HG03108 (cell line): Measurements from ENCODE around the gene SNX2.
A peak's percentile ranks its signal among the peaks of the same experiment; 100 is the strongest.
"Not testable (repeated sequence)": the region's sequence is repeated elsewhere in the genome, so short reads cannot be mapped to it uniquely, and the experiment has no call there.

Experiments
- ATAC-seq: cut with Tn5 transposase; IDR thresholded peaks from one replicate; pipeline ENCODE4 v1.9.1; 2021; ENCODE audit warnings: moderate library complexity; ENCODE audit not compliant: unreplicated experiment

SNX2 gene

DNA sequence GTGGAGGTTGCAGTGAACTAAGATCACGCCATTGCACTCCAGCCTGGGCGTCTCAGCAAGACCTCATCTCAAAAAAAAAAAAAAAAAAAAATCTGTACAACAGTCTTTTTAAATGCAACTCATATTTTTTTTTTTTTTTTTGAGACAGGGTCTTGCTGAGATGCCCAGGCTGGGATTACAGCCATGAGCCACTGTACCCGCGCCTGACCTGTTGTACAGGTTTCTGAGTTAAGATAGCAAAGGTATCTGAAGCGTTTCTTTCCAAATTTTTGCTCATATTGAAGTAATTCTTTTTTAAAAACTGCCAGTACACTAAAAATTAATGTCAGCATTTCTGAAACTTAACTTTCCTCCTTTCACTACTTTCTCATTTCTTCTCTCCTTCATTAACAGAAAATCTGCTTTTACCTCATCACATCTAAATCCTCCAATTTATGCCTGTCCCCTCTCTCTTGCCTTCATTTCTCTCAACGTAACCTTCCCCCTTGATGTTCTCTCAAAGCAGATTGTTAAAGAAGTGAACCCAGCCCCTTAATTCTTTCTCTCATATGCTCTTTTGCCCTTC is 67.2 kb downstream of the SNX2 start:
- no peak for ATAC-seq

DNA sequence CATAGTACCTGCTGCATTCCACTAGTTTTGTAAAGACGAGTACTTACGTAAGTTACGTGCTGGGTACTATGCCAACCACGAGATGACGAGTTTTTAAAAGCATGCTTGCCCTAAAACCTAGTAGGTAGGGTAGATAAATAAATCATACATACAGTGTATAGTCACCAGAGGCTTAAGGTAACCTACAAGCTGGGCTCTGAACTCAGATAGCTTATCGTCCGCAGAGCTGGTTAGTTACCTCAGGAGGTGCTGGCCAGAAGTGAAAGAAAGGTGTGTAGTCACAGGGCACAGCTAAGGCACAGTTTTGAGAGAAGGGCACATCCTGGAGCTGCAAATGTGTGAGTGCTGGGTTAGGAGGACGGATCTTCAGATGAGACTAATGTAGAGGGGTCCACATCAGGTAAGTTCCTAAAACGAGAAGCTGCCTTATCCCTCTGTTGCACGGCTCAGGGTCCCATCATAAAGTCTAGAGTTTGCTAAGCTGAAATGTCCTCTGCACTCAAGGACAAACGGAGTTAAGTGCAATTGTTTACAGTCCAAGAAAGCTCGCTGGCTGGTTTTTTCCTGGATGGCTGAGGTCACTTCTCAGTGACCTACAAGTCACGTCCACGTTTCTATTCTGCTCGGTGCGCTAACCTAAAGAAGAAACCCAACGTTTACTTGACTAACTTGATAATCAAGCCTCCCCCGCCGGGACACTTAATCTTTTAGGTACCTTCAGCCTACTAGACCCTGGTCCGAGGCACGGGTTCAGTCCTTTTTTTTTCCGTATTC is 69.4 kb downstream of the SNX2 start:
- no peak for ATAC-seq

DNA sequence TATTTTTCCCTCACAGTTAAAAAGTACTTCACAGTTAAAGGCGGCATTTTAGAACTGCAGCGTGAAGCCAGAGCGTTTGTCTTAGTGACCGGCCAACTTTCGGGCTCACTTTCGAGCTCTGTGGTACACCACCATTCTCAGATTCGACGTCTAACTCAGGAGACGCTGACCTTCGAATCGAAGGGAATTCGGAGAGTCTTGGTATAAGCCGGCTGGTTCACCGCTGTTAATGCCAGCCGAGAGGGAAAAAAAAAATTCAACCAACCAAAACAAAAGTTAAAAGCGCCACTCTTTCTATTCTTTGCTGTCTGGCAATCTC is 70.0 kb downstream of the SNX2 start:
- peak; percentile 43 for ATAC-seq

DNA sequence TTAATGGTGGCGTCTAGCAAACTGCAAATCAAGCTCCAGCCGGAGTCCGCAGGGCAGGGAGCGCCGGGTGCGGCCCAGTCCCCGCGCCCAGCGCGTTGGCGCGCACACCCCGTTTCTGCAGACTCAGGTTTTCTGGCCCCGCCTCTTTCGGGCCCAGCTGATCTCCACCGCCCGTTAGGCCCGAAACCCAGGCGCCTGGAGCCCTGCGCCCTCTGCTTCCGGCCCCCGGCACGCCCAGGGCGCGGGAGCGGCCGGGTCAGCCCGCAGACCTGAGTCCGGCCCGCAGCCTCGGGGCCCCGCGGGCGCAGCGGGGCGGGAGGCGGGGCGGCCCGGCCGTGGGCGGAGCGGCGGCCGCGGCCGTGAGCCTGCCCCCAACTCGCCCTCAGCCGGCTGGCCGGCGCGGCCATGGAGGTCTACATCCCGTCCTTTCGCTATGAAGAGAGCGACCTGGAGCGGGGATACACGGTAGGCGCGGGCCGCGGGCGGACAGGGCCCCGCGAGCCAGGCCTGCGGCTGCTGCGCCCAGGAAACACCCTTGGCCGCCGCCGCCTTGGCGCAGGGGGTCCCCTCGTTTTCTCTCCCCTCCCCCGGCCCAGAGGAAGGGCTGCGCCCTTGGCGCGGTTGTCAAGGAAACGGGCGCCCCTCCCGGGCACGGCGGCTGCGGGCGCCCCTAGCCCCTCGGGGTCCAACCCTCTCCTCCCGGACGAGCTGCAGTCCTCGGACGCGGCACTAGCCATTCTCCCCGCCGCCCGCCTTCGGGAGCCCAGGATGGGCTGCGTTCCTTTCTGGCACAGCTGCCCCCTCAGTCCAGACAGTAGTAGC is 70.6 kb downstream of the SNX2 start, which contains the start of gene SNX24:
Gene SNX24 (plus strand): TSS at position 385 of the 822 bp plus-strand sequence. CDS start 21 bp downstream, at position 406.
- peak; percentile 84 for ATAC-seq

DNA sequence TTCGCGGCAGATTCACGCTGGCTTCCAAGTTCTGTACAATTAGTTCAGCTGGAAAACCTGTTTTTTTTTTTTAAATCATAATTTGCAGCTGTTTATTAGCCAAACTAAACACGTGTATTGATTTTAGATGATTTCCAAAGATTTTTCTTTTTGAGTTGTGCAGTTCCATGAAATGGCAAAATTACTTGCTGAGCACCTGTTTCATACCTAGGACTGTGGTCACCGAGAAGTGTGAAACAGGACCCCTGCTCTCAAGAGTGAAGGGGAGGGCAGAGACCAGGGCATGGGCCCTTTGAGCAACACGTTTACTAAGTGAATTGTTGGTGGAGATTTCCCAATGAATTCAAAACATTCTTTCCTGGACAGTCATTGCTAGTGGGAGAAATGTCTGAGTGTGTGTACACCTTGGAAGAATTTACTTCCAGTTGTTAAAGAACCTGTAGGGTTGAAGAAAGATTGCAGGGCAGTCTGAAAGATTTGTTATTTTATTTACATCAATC is 71.2 kb downstream of the SNX2 start:
- no peak for ATAC-seq

DNA sequence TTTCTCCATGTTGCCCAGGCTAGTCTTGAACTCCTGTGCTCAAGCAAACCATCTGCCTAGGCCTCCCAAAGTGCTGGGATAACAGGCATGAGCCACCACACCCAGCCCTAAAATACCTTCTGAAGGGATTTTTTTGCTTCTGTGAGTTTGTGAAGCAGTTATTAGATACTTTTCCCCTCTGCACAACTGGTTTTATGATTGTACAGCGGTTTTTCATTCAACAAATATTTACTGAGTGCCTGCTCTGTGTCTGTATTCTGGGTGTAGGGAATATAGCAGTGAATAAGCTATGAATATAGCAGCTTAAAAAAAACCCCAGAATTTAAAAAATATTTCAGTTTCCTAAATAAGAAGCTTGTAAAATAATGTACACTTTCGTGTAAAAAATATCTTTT is 72.8 kb downstream of the SNX2 start:
- no peak for ATAC-seq

DNA sequence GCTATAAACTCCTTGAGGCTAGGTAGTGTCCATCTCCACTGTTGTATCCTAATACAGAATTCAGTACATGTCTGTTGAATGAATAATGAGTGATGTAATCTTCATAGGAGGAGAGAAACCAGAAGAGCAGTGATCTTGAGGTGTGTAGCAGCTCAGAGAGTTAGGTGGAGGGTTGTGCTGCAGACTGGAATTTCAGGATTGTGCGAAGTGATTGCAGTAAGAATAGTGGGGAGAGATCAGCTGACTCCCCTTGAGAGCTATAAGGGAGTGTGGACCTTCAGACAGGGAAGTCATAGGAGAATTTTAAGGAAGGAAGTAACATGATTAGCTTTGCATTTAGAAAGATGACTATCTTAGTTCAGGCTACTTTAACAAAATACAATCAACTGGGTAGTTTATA is 74.9 kb downstream of the SNX2 start:
- ATAC-seq = no peak

DNA sequence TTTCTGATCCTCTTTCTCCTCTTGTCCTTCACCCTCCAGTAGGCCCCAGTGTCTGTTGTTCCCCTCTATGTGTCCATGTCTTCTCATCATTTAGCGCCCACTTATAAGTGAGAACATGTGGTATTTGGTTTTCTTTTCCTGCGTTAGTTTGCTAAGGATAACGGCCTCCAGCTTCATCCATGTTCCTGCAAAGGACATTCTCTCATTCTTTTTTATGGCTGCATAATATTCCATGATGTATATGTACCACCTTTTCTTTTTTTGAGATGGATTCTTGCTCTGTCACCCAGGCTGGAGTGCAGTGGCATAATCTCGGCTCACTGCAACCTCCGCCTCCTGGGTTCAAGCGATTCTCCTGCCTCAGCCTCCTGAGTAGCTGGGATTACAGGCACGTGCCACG is 82.7 kb downstream of the SNX2 start:
- ATAC-seq = not testable (repeated sequence)

DNA sequence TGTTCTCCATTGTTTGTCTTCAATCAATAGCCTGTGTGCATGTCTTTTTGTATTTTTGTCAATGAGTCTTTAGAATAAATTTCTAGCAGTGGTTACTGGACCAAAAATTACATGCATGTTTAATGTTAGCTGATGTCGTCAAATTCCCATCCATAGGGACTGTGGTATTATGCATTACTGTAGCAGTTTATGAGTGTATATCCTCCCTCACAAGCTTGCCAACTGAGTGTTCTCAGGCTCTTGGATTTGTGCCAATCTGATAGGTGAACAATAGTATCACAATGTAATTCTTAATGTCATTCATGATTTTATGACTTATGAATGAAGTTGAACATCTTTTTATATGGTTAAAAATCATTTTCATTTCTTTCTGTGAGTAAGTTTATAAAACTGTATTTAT is 83.6 kb downstream of the SNX2 start:
- ATAC-seq = no peak

DNA sequence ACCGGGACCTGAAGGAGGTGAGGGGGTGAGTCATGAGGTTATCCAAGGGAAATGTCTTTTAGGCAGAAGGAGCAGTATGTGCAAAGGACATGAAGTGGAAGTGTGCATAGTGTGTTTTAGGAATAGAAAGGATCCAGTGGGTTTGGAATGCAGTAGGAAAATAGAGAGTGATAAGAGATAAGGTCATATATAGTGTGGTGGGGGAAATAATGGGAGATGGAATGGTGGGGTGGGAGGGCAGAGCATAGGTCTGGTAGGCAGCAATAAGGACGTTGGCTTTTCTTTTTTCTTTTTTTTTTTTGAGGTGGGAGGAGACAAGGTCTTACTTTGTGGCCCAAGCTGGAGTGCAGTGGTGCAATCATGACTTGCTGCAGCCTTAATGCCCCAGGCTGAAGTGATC is 88.4 kb downstream of the SNX2 start:
- no peak for ATAC-seq

DNA sequence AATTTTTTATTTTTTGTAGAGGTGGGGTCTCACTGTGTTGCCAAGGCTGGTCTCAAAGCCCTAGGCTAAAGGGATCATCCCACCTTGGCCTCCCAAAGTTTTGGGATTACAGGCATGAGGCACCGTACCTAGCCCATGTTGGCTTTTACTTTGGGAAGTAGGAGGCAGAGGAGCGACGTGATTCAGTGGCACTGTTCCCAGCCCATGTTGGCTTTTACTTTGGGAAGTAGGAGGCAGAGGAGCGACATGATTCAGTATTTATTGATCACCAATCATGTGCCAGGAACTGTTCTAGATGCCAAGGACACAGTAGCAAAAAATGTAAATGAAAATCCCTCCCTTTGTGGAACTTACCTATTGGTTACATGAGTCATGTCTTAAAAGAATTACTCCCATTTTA is 88.8 kb downstream of the SNX2 start:
- no peak for ATAC-seq

DNA sequence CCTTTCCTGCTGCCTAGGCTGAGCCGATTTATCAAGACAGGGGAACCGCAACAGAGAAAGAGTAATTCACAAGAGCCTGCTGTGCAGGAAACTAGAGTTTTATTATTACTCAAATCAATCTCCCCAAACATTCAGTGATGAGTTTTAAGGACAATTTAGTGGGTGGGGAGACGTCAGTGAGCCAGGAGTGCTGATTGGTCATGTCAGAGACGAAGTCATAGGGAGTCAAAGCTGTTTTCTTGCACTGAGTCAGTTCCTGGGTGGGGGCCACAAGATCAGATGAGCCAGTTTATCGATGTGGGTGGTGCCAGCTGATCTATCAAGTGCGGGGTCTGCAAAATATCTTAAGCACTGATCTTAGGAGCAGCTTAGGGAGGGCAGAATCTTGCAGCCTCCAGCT is 89.5 kb downstream of the SNX2 start:
- ATAC-seq = no peak

DNA sequence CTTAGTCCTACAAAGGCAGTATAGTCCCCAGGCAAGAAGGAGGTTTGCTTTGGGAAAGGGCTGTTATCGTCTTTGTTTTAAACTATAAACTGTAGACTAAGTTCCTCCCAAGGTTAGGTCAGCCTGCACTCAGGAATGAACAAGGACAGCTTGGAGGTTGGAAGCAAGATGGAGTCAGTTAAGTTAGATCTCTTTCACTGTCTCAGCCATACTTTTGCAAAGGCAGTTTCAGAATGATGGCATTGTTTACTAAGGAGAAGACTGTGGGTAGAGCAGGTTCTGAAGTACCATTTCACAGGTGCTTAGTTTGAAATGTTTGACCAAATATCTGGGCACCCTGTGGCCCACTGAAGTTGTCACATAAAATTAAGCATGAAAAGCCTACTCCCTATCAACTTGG is 90.0 kb downstream of the SNX2 start:
- no peak for ATAC-seq

DNA sequence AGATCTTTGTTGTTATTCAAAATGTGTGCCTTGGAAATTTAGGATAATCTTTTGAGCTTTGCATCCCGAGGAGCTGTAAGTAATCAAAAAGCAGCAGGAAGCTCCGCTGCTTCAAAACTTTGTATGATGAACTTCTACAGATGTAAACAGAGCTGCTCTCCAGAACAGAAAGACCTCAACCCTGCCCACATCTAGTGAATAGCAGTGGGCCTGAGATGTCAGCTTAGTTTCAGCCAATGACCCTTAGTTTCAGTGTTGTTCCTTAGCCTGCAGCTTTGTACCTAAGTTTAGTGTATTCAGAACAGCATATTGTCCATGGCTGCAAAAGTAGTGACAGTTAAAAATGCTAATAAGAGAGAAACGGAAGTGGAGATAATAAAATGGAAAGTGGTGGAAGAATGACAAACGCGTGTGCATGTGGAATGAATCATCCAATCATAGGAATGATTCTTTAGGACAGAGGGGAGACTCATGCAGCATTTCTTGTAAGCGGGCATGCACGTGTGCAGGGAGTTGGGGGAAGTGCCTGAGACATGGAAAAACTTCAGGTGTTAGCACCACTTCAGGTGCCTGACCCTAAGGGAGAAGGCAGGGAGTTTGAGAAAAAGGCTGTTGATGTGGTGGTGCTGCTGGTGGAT is 95.5 kb downstream of the SNX2 start:
- no peak for ATAC-seq

DNA sequence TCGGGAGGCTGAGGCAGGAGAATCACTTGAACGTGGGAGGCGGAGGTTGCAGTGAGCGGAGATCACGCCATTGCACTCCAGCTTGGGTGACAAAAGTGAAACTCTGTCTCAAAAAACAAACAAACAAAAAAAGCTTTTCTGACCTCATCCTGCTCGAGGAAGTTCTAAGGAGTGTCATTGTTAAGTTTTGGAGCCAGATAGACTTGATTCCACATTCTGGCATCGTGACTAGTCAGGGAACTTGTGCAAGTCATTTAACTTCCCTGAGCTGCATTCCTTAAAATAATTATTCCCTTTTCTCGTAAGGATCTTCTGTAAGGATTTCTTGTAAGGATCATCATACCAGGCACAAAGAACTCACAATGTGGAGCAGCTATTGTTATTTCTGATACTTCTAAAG is 96.8 kb downstream of the SNX2 start:
- no peak for ATAC-seq

DNA sequence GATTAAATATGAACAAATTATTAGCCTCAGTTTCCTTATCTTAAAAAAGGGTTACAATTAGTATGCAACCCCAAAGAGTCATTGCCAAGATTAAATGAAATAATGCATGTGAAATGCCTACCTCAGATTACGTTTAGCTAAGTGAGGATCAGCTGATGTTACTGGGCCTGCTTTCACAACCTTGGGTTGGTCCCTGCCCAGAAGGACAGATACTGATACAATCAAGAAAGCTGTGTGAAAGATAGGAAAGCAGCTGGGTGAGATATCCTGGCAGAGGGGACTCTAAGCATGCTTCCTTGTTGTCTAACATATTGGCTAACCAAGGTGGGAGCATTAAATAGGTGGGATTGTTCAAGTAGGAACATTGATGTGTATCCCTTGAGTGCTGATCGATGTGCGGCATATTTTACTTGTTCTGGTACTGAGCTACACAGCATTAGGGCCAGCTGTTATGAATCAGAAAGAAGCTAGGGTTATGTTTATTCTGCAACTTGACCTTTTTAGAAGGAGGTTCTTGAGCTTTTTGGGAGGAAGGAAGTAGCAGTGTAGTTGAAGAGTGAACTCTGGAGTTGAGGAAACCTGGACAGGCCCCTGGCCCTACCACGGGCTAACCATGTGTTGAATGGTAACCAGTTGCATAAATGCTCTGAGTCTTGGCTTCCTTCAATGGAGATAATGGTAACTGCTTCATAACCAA is 99.4 kb downstream of the SNX2 start:
- ATAC-seq = no peak

DNA sequence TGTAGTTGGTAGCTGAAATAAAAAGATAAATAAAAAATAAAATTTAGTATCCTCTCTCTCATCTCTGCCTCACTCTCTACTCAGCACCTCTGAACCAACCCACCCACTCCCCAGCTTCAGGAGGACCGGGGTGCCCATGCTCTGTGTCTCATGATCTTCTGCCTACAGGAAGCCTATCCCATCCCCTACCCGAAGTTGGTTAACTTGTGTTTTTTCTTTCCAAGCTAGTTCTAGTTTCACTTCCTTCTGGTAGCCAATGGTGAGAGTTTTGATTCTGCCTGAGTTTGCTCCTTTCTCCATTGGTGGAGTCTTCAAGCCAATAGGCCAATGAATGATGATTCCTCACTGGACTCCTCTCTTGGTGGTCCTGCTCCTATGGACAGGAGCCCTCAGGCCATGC is 102.6 kb downstream of the SNX2 start:
- no peak for ATAC-seq

DNA sequence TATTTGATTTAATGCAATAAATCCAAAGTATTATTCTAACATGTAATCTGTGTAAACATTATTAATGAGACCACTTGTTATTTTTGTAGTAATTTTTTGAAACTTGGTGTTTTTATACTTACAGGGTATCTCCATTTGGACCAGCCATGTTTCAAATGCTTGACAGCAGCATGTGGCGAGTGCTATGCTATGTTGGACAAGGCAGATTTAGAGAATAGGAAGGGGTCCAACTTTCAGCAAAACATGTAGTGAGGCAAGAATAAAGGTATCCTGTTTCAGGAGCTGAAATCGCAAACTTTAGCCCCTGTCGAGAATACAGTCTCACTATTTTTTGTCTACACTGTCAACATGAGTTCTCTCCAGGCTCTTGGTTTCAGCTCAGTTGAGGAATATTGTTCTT is 104.2 kb downstream of the SNX2 start:
- ATAC-seq = no peak
